Fibroblast of the aortic adventitia (primary cell): ENCODE data around the gene PCDHAC2. TPM values are rescaled to one million over a fixed set of nuclear protein-coding genes. Genes with fewer than 3 reads are reported as not detected.

Experiments
- DNase-seq: peaks from one replicate; pipeline ENCODE4 v3.0.0-alpha.2; 2010; ENCODE audit warnings: low read depth
- H3K4me3 ChIP-seq: 2 replicates; pipeline ENCODE4 v1.5.1; 2011; ENCODE audit warnings: low read depth, mild to moderate bottlenecking, control low read depth, low read length, moderate library complexity
- total RNA-seq: library from RNA; depleted of rRNA; stranded (reverse); fragments of >200 nt; gene quantifications from 2 replicates; pipeline ENCODE4 v1.2.3, GENCODE V29; 2012; ENCODE audit warnings: low replicate concordance
- TF ChIP-seq, protein P1 (sequence below): IDR thresholded peaks from 2 replicates; pipeline ENCODE4 v1.5.1; 2011; ENCODE audit warnings: mild to moderate bottlenecking, low read length, control low read depth, inconsistent platforms; ENCODE audit not compliant: insufficient read depth

PCDHAC2 gene
- total RNA-seq, 1 donor = not detected

- no peak for DNase-seq
- TF ChIP-seq, protein P1, sequence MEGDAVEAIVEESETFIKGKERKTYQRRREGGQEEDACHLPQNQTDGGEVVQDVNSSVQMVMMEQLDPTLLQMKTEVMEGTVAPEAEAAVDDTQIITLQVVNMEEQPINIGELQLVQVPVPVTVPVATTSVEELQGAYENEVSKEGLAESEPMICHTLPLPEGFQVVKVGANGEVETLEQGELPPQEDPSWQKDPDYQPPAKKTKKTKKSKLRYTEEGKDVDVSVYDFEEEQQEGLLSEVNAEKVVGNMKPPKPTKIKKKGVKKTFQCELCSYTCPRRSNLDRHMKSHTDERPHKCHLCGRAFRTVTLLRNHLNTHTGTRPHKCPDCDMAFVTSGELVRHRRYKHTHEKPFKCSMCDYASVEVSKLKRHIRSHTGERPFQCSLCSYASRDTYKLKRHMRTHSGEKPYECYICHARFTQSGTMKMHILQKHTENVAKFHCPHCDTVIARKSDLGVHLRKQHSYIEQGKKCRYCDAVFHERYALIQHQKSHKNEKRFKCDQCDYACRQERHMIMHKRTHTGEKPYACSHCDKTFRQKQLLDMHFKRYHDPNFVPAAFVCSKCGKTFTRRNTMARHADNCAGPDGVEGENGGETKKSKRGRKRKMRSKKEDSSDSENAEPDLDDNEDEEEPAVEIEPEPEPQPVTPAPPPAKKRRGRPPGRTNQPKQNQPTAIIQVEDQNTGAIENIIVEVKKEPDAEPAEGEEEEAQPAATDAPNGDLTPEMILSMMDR = no peak
- no peak overlapping the region for H3K4me3 ChIP-seq
Measured at GRCh38 chr5:140967226-140967893, 1.1 kb downstream of the PCDHAC2 start.

DNA sequence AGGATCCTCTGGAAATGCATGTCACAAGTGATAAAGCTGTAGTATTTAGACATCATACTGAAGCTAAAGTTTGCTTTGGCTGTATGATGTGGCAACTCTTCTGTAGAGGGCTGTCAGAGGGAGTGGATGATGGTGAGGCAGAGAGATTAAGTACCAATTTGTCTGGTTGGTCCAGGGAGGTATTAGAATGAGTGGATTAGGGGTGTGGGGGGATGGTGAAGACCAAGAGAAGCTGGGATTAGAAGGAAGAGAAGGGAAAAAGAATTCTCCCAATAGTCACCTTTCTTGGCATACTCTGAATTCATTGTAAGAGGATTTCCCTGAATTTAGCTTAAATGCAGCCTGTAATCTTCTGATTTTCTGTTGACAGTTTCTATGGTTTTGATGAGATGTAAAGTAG lies 3.6 kb downstream of the PCDHAC2 start:
- no peak for DNase-seq
- no peak overlapping the region for H3K4me3 ChIP-seq
- TF ChIP-seq, protein P1 = no peak

DNA sequence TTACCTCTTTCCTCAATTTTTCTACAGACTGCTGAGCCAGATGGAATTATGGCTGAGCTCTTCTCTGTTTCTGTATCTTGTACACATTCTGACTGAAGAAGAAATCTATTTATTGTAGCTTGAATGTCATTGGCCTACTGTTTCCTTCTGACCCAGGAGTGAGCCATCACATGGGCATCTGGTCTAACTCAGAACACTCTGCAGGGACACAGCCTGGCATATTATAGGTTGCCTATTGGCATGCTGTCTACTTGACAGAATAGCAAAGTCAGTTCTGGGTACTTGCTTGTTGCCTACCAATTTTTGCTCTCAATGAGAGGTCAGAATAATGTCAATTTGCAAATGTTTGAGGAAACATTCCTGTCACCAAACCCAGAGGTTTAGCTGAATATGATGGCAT lies 7.3 kb downstream of the PCDHAC2 start:
- no peak overlapping the region for H3K4me3 ChIP-seq
- no peak for DNase-seq
- TF ChIP-seq, protein P1 = no peak

- no peak overlapping the region for H3K4me3 ChIP-seq
- TF ChIP-seq, protein P1 = no peak
- DNase-seq = no peak
Measured at GRCh38 chr5:140977003-140977402, 10.7 kb downstream of the PCDHAC2 start.

DNA sequence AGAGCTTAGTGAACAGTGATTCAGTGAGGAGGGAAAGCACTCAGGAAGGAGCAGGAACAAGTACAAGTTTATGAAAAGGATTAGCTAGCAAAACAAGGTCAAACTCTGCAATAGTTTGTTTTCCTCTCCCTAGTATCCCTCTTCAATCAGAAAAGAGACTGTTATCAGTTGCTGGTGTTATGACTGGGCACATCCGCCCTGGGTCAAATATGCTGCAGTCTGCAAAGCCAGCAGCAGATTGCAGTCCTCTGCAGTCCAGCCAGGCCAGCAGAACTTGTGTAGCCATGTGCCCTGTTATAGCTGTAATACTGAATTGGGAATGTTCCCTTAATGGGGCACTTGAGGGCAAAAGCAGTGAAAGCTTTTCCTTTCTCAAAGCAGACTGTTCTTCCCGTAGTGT lies 12.0 kb downstream of the PCDHAC2 start:
- no peak overlapping the region for H3K4me3 ChIP-seq
- TF ChIP-seq, protein P1 = no peak
- no peak for DNase-seq

DNA sequence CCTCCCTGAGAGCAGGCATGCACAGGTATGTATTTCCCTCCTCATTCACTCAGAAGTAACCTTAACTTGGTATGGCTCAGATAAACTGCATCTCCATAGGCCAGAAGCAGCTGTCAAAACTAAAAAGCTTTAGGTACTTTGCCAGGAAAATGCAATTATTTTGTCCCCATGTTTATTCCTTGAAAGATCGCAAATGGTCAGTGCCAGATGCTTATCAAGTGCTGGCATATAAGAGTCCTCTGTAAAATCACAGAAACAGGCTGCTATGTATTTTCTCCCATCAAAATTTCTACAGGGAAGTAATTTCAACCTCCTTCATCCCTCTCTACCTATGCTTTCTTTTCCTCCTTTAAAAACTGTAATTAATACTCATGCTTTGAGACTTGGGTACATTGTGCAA lies 12.7 kb downstream of the PCDHAC2 start:
- TF ChIP-seq, protein P1 = no peak
- no peak for DNase-seq
- no peak overlapping the region for H3K4me3 ChIP-seq

DNA sequence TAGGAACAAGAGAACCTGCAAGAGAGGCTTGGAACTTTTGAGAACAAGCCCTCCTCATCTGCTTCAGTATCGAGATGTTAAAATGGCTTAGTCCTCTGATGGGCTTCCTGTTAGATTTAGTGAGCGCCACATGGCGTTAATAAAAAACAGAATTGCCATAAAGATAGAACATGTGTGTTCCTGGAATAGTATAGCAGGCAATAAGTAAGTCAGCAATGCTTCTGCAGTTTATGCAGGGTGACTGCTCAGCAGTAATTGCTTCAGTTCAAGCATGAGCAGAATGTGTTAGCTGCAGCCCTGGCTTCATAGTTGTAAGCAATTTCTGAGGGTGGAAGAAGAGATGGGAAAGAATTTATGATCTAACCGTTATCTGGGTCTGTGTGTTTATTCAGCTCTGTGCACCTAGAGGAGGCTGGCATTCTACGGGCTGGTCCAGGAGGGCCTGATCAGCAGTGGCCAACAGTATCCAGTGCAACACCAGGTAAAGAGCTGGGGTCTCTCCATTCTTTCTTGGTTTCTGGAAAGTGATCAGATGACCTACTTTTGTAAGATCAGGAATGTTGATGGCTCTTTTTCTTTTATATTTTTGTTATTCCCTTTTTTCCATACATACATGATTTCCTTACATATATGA lies 15.9 kb downstream of the PCDHAC2 start:
- TF ChIP-seq, protein P1 = no peak
- no peak for DNase-seq
- H3K4me3 ChIP-seq = no peak overlapping the region
